ENCODE data around the gene PARVB.

- TF ChIP-seq CTCF (IDR thresholded peaks at IDR 0.05; ENCODE audit: low read depth, low read length) (no peak), MAX (IDR thresholded peaks at IDR 0.05; ENCODE audit: low read depth, low read length) (no peak)
These were observed 24.0 kb upstream of the PARVB start for GRCh38 chr22:44000123-44000522.
